ENCODE results near the gene ATP1B1.

- TF ChIP-seq CTCF (IDR thresholded peaks at IDR 0.05; ENCODE audit: low read depth, low read length, poor library complexity, severe bottlenecking): no peak
- no peak for TF ChIP-seq EZH2phosphoT487 (IDR thresholded peaks at IDR 0.05; ENCODE audit: borderline replicate concordance, low read length)
Measured at GRCh38 chr1:169115891-169116585, 9.5 kb downstream of the ATP1B1 start.

Measured in DOHH2 (cell line).